BJ (cell line): ENCODE measurements around the gene CELA1. TPM values are rescaled to one million over a fixed set of nuclear protein-coding genes. Genes with fewer than 3 reads are reported as not detected.
A peak's percentile ranks its signal among the peaks of the same experiment; 100 is the strongest.

Experiments used
- CTCF ChIA-PET: fragments of 350-600 bp; formaldehyde crosslinking; extraction: SDS; loops from one replicate; lab custom pipeline; 2021; ENCODE audit warnings: antibody characterized with exemption, inconsistent platforms; lab: Yijun Ruan, JAX
- POLR2A ChIA-PET: fragments of 300-600 bp; sonication (Branson Sonifier 250); formaldehyde crosslinking; extraction: SDS; loops from one replicate; lab custom pipeline; 2021; ENCODE audit warnings: antibody characterized with exemption; lab: Charles Lee
- DNase-seq: peaks from one replicate; pipeline ENCODE4 v3.0.0-alpha.2; 2011; ENCODE audit warnings: low read depth
- H3K27me3 ChIP-seq: 2 replicates; pipeline ENCODE4 v1.6.0; 2011; ENCODE audit warnings: low read length; ENCODE audit not compliant: control insufficient read depth, insufficient read depth
- H3K36me3 ChIP-seq: 2 replicates; pipeline ENCODE4 v1.5.1; 2011; ENCODE audit warnings: low read length; ENCODE audit not compliant: control insufficient read depth, insufficient read depth
- H3K4me3 ChIP-seq: 2 replicates; pipeline ENCODE4 v1.5.1; 2011; ENCODE audit warnings: low read depth, mild to moderate bottlenecking, control low read depth, low read length
- polyA plus RNA-seq: library from polyadenylated mRNA; depleted of rRNA; stranded (reverse); fragments of >200 nt; gene quantifications from 2 replicates; pipeline ENCODE4 v1.2.3, GENCODE V29; 2011
- TF ChIP-seq, protein P1 (sequence below): IDR thresholded peaks from 2 replicates; pipeline ENCODE4 v1.5.1; 2011; ENCODE audit warnings: low read depth, mild to moderate bottlenecking, control low read depth, inconsistent platforms, low read length, moderate library complexity; ENCODE audit not compliant: insufficient read depth

CELA1 gene
- polyA plus RNA-seq, 1 experiment = not detected

DNA sequence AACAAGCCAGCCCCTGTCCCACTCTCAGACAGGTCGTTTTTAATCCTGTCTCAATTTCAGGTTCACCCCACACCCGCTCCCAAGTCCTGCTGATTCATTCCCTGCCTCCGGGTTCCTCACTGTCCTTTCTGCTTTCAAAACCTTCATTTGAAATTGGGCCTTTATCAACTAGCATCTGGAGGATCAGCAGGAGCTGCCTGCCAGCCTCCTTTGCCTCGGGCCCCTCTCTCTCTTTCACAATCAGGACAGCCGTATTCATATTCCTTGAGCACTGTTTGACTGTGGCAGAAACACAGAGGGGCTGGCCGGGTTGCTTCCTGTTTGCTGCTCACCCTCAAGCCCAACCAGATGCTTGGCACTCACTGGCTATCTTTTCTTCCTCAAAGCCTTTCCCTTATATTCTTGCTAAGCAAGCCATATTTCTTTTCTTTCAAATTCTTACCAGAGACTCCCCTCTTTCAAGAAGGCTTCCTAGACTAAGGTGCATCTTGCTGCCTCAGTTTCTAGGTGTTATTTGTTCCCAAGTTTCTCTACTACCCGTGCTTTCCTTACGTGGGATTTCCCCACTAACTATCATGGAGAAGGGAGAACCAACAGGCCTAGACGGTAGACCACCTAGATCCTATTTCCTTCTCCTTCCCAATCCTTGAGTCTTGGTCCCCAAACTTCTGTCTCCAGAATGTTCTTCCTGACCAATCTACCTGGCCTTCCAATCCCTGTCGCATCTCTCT, 41.8 kb upstream of the CELA1 start:
- peak; percentile 52 for DNase-seq
- TF ChIP-seq, protein P1, sequence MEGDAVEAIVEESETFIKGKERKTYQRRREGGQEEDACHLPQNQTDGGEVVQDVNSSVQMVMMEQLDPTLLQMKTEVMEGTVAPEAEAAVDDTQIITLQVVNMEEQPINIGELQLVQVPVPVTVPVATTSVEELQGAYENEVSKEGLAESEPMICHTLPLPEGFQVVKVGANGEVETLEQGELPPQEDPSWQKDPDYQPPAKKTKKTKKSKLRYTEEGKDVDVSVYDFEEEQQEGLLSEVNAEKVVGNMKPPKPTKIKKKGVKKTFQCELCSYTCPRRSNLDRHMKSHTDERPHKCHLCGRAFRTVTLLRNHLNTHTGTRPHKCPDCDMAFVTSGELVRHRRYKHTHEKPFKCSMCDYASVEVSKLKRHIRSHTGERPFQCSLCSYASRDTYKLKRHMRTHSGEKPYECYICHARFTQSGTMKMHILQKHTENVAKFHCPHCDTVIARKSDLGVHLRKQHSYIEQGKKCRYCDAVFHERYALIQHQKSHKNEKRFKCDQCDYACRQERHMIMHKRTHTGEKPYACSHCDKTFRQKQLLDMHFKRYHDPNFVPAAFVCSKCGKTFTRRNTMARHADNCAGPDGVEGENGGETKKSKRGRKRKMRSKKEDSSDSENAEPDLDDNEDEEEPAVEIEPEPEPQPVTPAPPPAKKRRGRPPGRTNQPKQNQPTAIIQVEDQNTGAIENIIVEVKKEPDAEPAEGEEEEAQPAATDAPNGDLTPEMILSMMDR = no peak
- peaks cover under 1% of the 10 kb centered on the region for H3K36me3 ChIP-seq
- ChIA-PET POLR2A (interaction anchor here (0.5 kb wide), 1 partner anchor 1370 kb away, joined by 10 read pairs; no protein-coding TSS in a partner anchor), CTCF (no interaction called here)
- no peaks in the 10 kb centered on the region for H3K27me3 ChIP-seq
- no peak overlapping the region for H3K4me3 ChIP-seq

DNA sequence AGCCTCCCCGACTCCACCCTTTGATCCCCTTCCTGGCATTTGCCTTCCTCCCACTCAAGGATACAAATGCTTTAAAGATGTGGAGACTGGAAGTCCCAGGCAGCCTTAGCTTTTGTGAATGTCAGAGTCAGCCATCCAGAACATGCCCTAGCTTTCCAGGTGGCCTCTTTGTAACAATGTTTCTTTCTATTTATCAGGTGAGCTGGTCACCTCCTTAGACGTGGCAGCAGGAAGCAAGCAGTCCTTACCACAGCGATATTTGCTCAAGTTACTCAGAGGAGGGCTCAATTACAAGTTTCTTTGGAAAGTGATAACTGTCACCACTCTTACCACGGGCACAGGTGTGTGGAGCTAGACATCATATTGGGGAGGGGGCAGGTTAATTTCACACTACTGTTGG, 39.9 kb upstream of the CELA1 start:
- no peaks in the 10 kb centered on the region for H3K27me3 ChIP-seq
- H3K4me3 ChIP-seq = no peak overlapping the region
- TF ChIP-seq, protein P1 = no peak
- POLR2A ChIA-PET = no interaction called here
- H3K36me3 ChIP-seq = peaks cover 3% of the 10 kb centered on the region
- CTCF ChIA-PET = interaction anchor here (1.5 kb wide), 1 partner anchor 15 kb away, joined by 3 read pairs; no protein-coding TSS in a partner anchor
- DNase-seq = no peak

DNA sequence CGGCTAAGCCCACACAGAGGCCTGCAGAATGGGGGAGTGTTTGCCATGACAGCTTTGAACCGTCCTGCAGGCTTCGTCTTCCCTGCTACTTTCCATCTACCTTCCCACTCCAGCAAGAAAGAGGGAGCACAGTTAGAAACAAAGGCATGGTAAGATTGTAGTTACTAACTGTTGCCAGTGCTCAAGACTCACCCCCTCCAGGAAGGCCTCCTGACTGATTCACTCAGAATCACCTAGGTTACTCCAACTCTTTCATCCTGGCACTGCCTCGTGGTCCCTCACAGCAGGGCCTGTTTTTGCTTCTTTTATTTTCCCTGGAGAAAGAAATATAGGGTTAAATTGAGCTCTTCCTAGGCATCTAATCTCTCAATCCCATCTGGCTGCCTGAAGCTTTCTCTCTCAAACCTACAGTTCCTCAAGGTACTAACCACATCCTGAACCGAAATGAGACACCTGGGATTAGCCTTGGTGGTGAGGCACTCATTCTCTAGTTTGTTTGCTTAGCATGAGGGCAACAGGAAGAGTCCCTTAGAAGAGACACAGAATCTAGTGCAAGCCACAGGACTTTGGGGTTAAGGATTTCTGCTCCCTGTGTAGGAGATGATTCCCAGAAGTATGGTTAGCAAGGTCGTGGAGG, 36.9 kb upstream of the CELA1 start:
- Histone ChIP-seq H3K27me3 (no peaks in the 10 kb centered on the region), H3K36me3 (peaks cover 11% of the 10 kb centered on the region), H3K4me3 (no peak overlapping the region)
- POLR2A ChIA-PET = interaction anchor here (0.5 kb wide), 1 partner anchor 1166 kb away, joined by 6 read pairs; no protein-coding TSS in a partner anchor
- TF ChIP-seq, protein P1 = no peak
- no peak for DNase-seq
- CTCF ChIA-PET = interaction anchor here (1.1 to 1.2 kb wide), 2 partner anchors 10 to 12 kb away, joined by 3 read pairs; no protein-coding TSS in a partner anchor

DNA sequence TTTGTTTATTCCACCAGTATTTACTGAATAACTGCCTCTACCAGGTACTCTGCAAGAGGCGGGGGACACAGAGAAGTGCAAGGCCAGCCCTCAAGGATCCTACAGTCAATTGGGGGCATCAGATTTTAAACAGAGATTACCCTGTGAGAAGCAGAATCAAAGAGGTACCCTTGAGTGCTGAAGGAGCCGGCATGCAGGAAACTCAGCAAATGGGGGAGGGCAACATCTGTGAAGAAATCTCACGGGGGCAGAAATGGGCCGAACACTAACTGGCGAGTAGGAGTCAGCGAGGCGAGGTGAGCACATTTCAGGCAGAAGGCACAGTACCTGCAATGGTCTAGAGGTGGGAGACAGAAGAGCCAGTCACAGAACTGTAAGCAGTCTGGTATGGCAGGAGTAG, 35.7 kb upstream of the CELA1 start:
- peaks cover 13% of the 10 kb centered on the region for H3K36me3 ChIP-seq
- CTCF ChIA-PET = interaction anchor here (0.8 to 1.6 kb wide), 2 partner anchors 10 to 41 kb away, joined by 3 to 4 read pairs; no protein-coding TSS in a partner anchor
- H3K4me3 ChIP-seq = no peak overlapping the region
- TF ChIP-seq, protein P1 = no peak
- POLR2A ChIA-PET = no interaction called here
- no peak for DNase-seq
- no peaks in the 10 kb centered on the region for H3K27me3 ChIP-seq
